ENCODE results near the gene TRMU.
"Not testable (repeated sequence)": the region's sequence is repeated elsewhere in the genome, so short reads cannot be mapped to it uniquely, and the experiment has no call there.

TRMU gene

GRCh38 chr22:46379066-46379930 is 43.8 kb downstream of the TRMU start:
- in situ Hi-C loops (cut with HindIII; ENCODE audit: low sequenced_read_pairs), result no loop called here

GRCh38 chr22:46380069-46380468 is 44.6 kb downstream of the TRMU start:
- in situ Hi-C loops (cut with HindIII; ENCODE audit: low sequenced_read_pairs), result no loop called here

- in situ Hi-C loops (cut with HindIII; ENCODE audit: low sequenced_read_pairs), result no loop called here
Measured at GRCh38 chr22:46380581-46380980, 45.1 kb downstream of the TRMU start.

GRCh38 chr22:46381142-46381541 is 45.6 kb downstream of the TRMU start:
- in situ Hi-C loops (cut with HindIII; ENCODE audit: low sequenced_read_pairs), result no loop called here

GRCh38 chr22:46381731-46382130 is 46.2 kb downstream of the TRMU start:
- in situ Hi-C loops (cut with HindIII; ENCODE audit: low sequenced_read_pairs), result no loop called here

GRCh38 chr22:46382524-46382923 is 47.0 kb downstream of the TRMU start:
- in situ Hi-C loops (cut with HindIII; ENCODE audit: low sequenced_read_pairs), result no loop called here

GRCh38 chr22:46386312-46386711 is 50.8 kb downstream of the TRMU start:
- in situ Hi-C loops (cut with HindIII; ENCODE audit: low sequenced_read_pairs), result no loop called here

GRCh38 chr22:46387748-46388147 is 52.2 kb downstream of the TRMU start:
- in situ Hi-C loops (cut with HindIII; ENCODE audit: low sequenced_read_pairs), result no loop called here

- in situ Hi-C loops (cut with HindIII; ENCODE audit: low sequenced_read_pairs), result no loop called here
Measured at GRCh38 chr22:46388647-46389046, 53.1 kb downstream of the TRMU start.

GRCh38 chr22:46389081-46389480 is 53.6 kb downstream of the TRMU start:
- in situ Hi-C loops (cut with HindIII; ENCODE audit: low sequenced_read_pairs), result no loop called here

GRCh38 chr22:46390105-46390651 is 54.7 kb downstream of the TRMU start:
- in situ Hi-C loops (cut with HindIII; ENCODE audit: low sequenced_read_pairs), result no loop called here

- in situ Hi-C loops (cut with HindIII; ENCODE audit: low sequenced_read_pairs), result no loop called here
Measured at GRCh38 chr22:46390652-46391301, 55.3 kb downstream of the TRMU start.

GRCh38 chr22:46391486-46392136 is 56.1 kb downstream of the TRMU start:
- in situ Hi-C loops (cut with HindIII; ENCODE audit: low sequenced_read_pairs), result no loop called here

GRCh38 chr22:46392137-46392844 is 56.8 kb downstream of the TRMU start:
- in situ Hi-C loops (cut with HindIII; ENCODE audit: low sequenced_read_pairs), result no loop called here

GRCh38 chr22:46393873-46394272 is 58.4 kb downstream of the TRMU start:
- in situ Hi-C loops (cut with HindIII; ENCODE audit: low sequenced_read_pairs), result no loop called here

GRCh38 chr22:46394622-46395021 is 59.1 kb downstream of the TRMU start:
- in situ Hi-C loops (cut with HindIII; ENCODE audit: low sequenced_read_pairs), result no loop called here

- in situ Hi-C loops (cut with HindIII; ENCODE audit: low sequenced_read_pairs), result no loop called here
Measured at GRCh38 chr22:46395145-46395544, 59.6 kb downstream of the TRMU start.

- in situ Hi-C loops (cut with HindIII; ENCODE audit: low sequenced_read_pairs), result not testable (repeated sequence)
Measured at GRCh38 chr22:46397049-46397448, 61.5 kb downstream of the TRMU start.

- in situ Hi-C loops (cut with HindIII; ENCODE audit: low sequenced_read_pairs), result no loop called here
Measured at GRCh38 chr22:46397514-46397913, 62.0 kb downstream of the TRMU start.

GRCh38 chr22:46397951-46398350 is 62.4 kb downstream of the TRMU start:
- in situ Hi-C loops (cut with HindIII; ENCODE audit: low sequenced_read_pairs), result no loop called here
